ENCODE data around the gene FAM227A.

- TF ChIP-seq ZSCAN29 (CRISPR knock-in tag; conservative IDR thresholded peaks at IDR 0.05) = no peak
- no peak for TF ChIP-seq BRCA1 (CRISPR knock-in tag; IDR thresholded peaks at IDR 0.05)
- no peak for TF ChIP-seq AHDC1 (CRISPR knock-in tag; IDR thresholded peaks at IDR 0.05; ENCODE audit: borderline replicate concordance)
- no peak for TF ChIP-seq HNF4G (IDR thresholded peaks at IDR 0.05; ENCODE audit: borderline replicate concordance, low read depth, low read length)
- no peak for TF ChIP-seq HNF4G (CRISPR knock-in tag; IDR thresholded peaks at IDR 0.05; ENCODE audit: borderline replicate concordance, low read depth)
These were observed 41.7 kb downstream of the FAM227A start for GRCh38 chr22:38614332-38615063.

Data from HepG2 (cell line).